ENCODE measurements around the gene CRYL1. TPM values are rescaled to one million over a fixed set of nuclear protein-coding genes. Genes with fewer than 3 reads are reported as not detected.
A peak's percentile ranks its signal among the peaks of the same experiment; 100 is the strongest.

The CRYL1 gene
- total and polyA plus RNA-seq, 2 experiments from 2014 or later, result 65.5 to 66.2 TPM

- Histone ChIP-seq H3K79me2 (no peaks in the 10 kb centered on the region), H3K4me2 (no peak overlapping the region), H3K4me1 (ENCODE audit: insufficient read depth) (peaks cover 11% of the 10 kb centered on the region), H3K27me3 (no peaks in the 10 kb centered on the region), H3K27ac (no peak overlapping the region), H4K20me1 (ENCODE audit: insufficient read depth, poor library complexity, severe bottlenecking) (no peaks in the 10 kb centered on the region), H3K9me3 (ENCODE audit: low read depth) (no peaks in the 10 kb centered on the region), H3K36me3 (replicated peaks; ENCODE audit: insufficient read depth, low read depth) (no peaks in the 10 kb centered on the region), H3K4me3 (no peak overlapping the region), H3K9me2 (replicated peaks; ENCODE audit: insufficient read depth) (no peaks in the 10 kb centered on the region), H2AFZ (no peak overlapping the region)
- DNase-seq (ENCODE audit: low spot score), result no peak
- TF ChIP-seq EZH2phosphoT487 (IDR thresholded peaks at IDR 0.05; ENCODE audit: low read depth, severe bottlenecking, unreplicated experiment), result no peak
- no peak for TF ChIP-seq EZH2 (IDR thresholded peaks at IDR 0.05; ENCODE audit: borderline replicate concordance)
- TF ChIP-seq CTCF (IDR thresholded peaks at IDR 0.05; ENCODE audit: poor library complexity), result no peak
- WGBS (ENCODE audit: low lambda C conversion rate, missing lambda C conversion rate), result 75% methylated on average over 8 of the region's 8 CpGs
Observed at GRCh38 chr13:20424559-20424852, 101.2 kb downstream of the CRYL1 start.

- H3K9me2 ChIP-seq (replicated peaks; ENCODE audit: insufficient read depth), result no peaks in the 10 kb centered on the region
- no peak for TF ChIP-seq EZH2 (IDR thresholded peaks at IDR 0.05; ENCODE audit: borderline replicate concordance)
- no peak overlapping the region for H2AFZ ChIP-seq
- no peaks in the 10 kb centered on the region for H3K27me3 ChIP-seq
- no peaks in the 10 kb centered on the region for H3K79me2 ChIP-seq
- DNase-seq (ENCODE audit: low spot score), result no peak
- no peaks in the 10 kb centered on the region for H3K9me3 ChIP-seq (ENCODE audit: low read depth)
- no peak overlapping the region for H3K4me2 ChIP-seq
- no peaks in the 10 kb centered on the region for H4K20me1 ChIP-seq (ENCODE audit: insufficient read depth, poor library complexity, severe bottlenecking)
- no peak overlapping the region for H3K4me3 ChIP-seq
- 86% methylated on average over 4 of the region's 4 CpGs for WGBS (ENCODE audit: low lambda C conversion rate, missing lambda C conversion rate)
- no peaks in the 10 kb centered on the region for H3K36me3 ChIP-seq (replicated peaks; ENCODE audit: insufficient read depth, low read depth)
- peaks cover 11% of the 10 kb centered on the region for H3K4me1 ChIP-seq (ENCODE audit: insufficient read depth)
- no peak overlapping the region for H3K27ac ChIP-seq
Observed at GRCh38 chr13:20422362-20422761, 103.3 kb downstream of the CRYL1 start.

GRCh38 chr13:20420938-20421337, 104.7 kb downstream of the CRYL1 start:
- Histone ChIP-seq H3K4me1 (ENCODE audit: insufficient read depth) (peaks cover 12% of the 10 kb centered on the region), H2AFZ (no peak overlapping the region), H3K9me2 (replicated peaks; ENCODE audit: insufficient read depth) (no peaks in the 10 kb centered on the region), H4K20me1 (ENCODE audit: insufficient read depth, poor library complexity, severe bottlenecking) (no peaks in the 10 kb centered on the region), H3K4me2 (no peak overlapping the region), H3K27ac (no peak overlapping the region), H3K79me2 (no peaks in the 10 kb centered on the region), H3K36me3 (replicated peaks; ENCODE audit: insufficient read depth, low read depth) (no peaks in the 10 kb centered on the region), H3K27me3 (no peaks in the 10 kb centered on the region), H3K4me3 (no peak overlapping the region), H3K9me3 (ENCODE audit: low read depth) (no peaks in the 10 kb centered on the region)
- no peak for DNase-seq (ENCODE audit: low spot score)
- TF ChIP-seq EZH2phosphoT487 (IDR thresholded peaks at IDR 0.05; ENCODE audit: low read depth, severe bottlenecking, unreplicated experiment) (no peak), CTCF (IDR thresholded peaks at IDR 0.05; ENCODE audit: poor library complexity) (no peak), EZH2 (IDR thresholded peaks at IDR 0.05; ENCODE audit: borderline replicate concordance) (no peak)
- WGBS (ENCODE audit: low lambda C conversion rate, missing lambda C conversion rate), result 91% methylated on average over 6 of the region's 6 CpGs

- TF ChIP-seq EZH2 (IDR thresholded peaks at IDR 0.05; ENCODE audit: borderline replicate concordance), result no peak
- no peak for TF ChIP-seq EZH2phosphoT487 (IDR thresholded peaks at IDR 0.05; ENCODE audit: low read depth, severe bottlenecking, unreplicated experiment)
- H3K4me3 ChIP-seq, result no peak overlapping the region
- H3K79me2 ChIP-seq, result no peaks in the 10 kb centered on the region
- 89% methylated on average over 7 of the region's 7 CpGs for WGBS (ENCODE audit: low lambda C conversion rate, missing lambda C conversion rate)
- peak overlapping the region; percentile 16 for H3K27ac ChIP-seq
- no peaks in the 10 kb centered on the region for H3K9me2 ChIP-seq (replicated peaks; ENCODE audit: insufficient read depth)
- no peaks in the 10 kb centered on the region for H3K27me3 ChIP-seq
- no peaks in the 10 kb centered on the region for H4K20me1 ChIP-seq (ENCODE audit: insufficient read depth, poor library complexity, severe bottlenecking)
- no peaks in the 10 kb centered on the region for H3K36me3 ChIP-seq (replicated peaks; ENCODE audit: insufficient read depth, low read depth)
- no peak for DNase-seq (ENCODE audit: low spot score)
- H3K9me3 ChIP-seq (ENCODE audit: low read depth), result no peaks in the 10 kb centered on the region
- H2AFZ ChIP-seq, result no peak overlapping the region
- H3K4me1 ChIP-seq (ENCODE audit: insufficient read depth), result peaks cover 9% of the 10 kb centered on the region
- H3K4me2 ChIP-seq, result no peak overlapping the region
Observed at GRCh38 chr13:20418953-20419352, 106.7 kb downstream of the CRYL1 start.
